ENCODE results near the gene LYL1. TPM values are rescaled to one million over a fixed set of nuclear protein-coding genes. Genes with fewer than 3 reads are reported as not detected.
A peak's percentile ranks its signal among the peaks of the same experiment; 100 is the strongest.

Gene LYL1
- total RNA-seq, 3 donors from 2014 or later = 1.9 to 3.0 (median 2.9) TPM

GRCh38 chr19:13120817-13121216, 18.2 kb upstream of the LYL1 start:
- Mint-ChIP-seq H3K27me3 (ENCODE audit: low read depth) (no peaks in the 10 kb centered on the region), H3K9me3 (no peaks in the 10 kb centered on the region), H3K36me3 (ENCODE audit: insufficient read depth) (peaks cover 4% of the 10 kb centered on the region), H3K4me1 (ENCODE audit: low read depth) (peaks cover 55% of the 10 kb centered on the region), H3K4me3 (peak overlapping the region; percentile 86)
- ATAC-seq (no peak), DNase-seq (no peak)

- no peaks in the 10 kb centered on the region for H3K27me3 Mint-ChIP-seq (ENCODE audit: low read depth)
- H3K4me1 Mint-ChIP-seq (ENCODE audit: low read depth) = peaks cover 62% of the 10 kb centered on the region
- H3K4me3 Mint-ChIP-seq = peak overlapping the region; percentile 86
- ATAC-seq (no peak), DNase-seq (no peak)
- no peaks in the 10 kb centered on the region for H3K9me3 Mint-ChIP-seq
- peaks cover 9% of the 10 kb centered on the region for H3K36me3 Mint-ChIP-seq (ENCODE audit: insufficient read depth)
These were observed 17.4 kb upstream of the LYL1 start for GRCh38 chr19:13120031-13120430.

- no peak for DNase-seq
- no peaks in the 10 kb centered on the region for H3K9me3 Mint-ChIP-seq
- H3K36me3 Mint-ChIP-seq (ENCODE audit: insufficient read depth) = peaks cover 9% of the 10 kb centered on the region
- peaks cover 63% of the 10 kb centered on the region for H3K4me1 Mint-ChIP-seq (ENCODE audit: low read depth)
- peak overlapping the region; percentile 86 for H3K4me3 Mint-ChIP-seq
- no peak for ATAC-seq
- no peaks in the 10 kb centered on the region for H3K27me3 Mint-ChIP-seq (ENCODE audit: low read depth)
These were observed 17.0 kb upstream of the LYL1 start for GRCh38 chr19:13119627-13120026.

GRCh38 chr19:13118424-13119193, 16.0 kb upstream of the LYL1 start:
- Mint-ChIP-seq H3K36me3 (ENCODE audit: insufficient read depth) (peaks cover 11% of the 10 kb centered on the region), H3K9me3 (no peaks in the 10 kb centered on the region), H3K4me1 (ENCODE audit: low read depth) (peaks cover 65% of the 10 kb centered on the region), H3K4me3 (peak overlapping the region; percentile 86), H3K27me3 (ENCODE audit: low read depth) (no peaks in the 10 kb centered on the region)
- ATAC-seq (peak; percentile 10), DNase-seq (peak; percentile 44)

GRCh38 chr19:13117772-13118423, 15.2 kb upstream of the LYL1 start, which contains the start of gene NACC1:
Gene NACC1 (plus strand): TSS chr19:13118264. CDS start chr19:13135208, 16,944 bp downstream.
- Mint-ChIP-seq H3K36me3 (ENCODE audit: insufficient read depth) (peaks cover 11% of the 10 kb centered on the region), H3K4me1 (ENCODE audit: low read depth) (peaks cover 61% of the 10 kb centered on the region), H3K4me3 (peak within 1 kb of the TSS; percentile 93), H3K27me3 (ENCODE audit: low read depth) (no peaks in the 10 kb centered on the region), H3K9me3 (no peaks in the 10 kb centered on the region)
- peak; percentile 85 for DNase-seq
- peak; percentile 81 to 85 for ATAC-seq

- Mint-ChIP-seq H3K36me3 (ENCODE audit: insufficient read depth) (peaks cover 13% of the 10 kb centered on the region), H3K27me3 (ENCODE audit: low read depth) (no peaks in the 10 kb centered on the region), H3K4me1 (ENCODE audit: low read depth) (peaks cover 55% of the 10 kb centered on the region), H3K9me3 (no peaks in the 10 kb centered on the region), H3K4me3 (peak overlapping the region; percentile 93)
- peak in 1 of 2 donors; percentile 0 for ATAC-seq
- no peak for DNase-seq
These were observed 14.6 kb upstream of the LYL1 start for GRCh38 chr19:13117176-13117771.

GRCh38 chr19:13116282-13117175, 13.9 kb upstream of the LYL1 start, which contains the start of gene TRMT1:
Gene TRMT1 (minus strand): TSS chr19:13116740. CDS start chr19:13116399, 341 bp downstream.
- DNase-seq = peak; percentile 87
- H3K4me1 Mint-ChIP-seq (ENCODE audit: low read depth) = peaks cover 48% of the 10 kb centered on the region
- peak; percentile 51 to 52 for ATAC-seq
- H3K9me3 Mint-ChIP-seq = no peaks in the 10 kb centered on the region
- H3K36me3 Mint-ChIP-seq (ENCODE audit: insufficient read depth) = peaks cover 9% of the 10 kb centered on the region
- no peaks in the 10 kb centered on the region for H3K27me3 Mint-ChIP-seq (ENCODE audit: low read depth)
- H3K4me3 Mint-ChIP-seq = peak within 1 kb of the TSS; percentile 93

GRCh38 chr19:13115936-13116281, 13.3 kb upstream of the LYL1 start:
- DNase-seq = no peak
- peak overlapping the region; percentile 93 for H3K4me3 Mint-ChIP-seq
- H3K36me3 Mint-ChIP-seq (ENCODE audit: insufficient read depth) = peaks cover 9% of the 10 kb centered on the region
- peaks cover 42% of the 10 kb centered on the region for H3K4me1 Mint-ChIP-seq (ENCODE audit: low read depth)
- no peak for ATAC-seq
- H3K9me3 Mint-ChIP-seq = no peaks in the 10 kb centered on the region
- no peaks in the 10 kb centered on the region for H3K27me3 Mint-ChIP-seq (ENCODE audit: low read depth)

- H3K36me3 Mint-ChIP-seq (ENCODE audit: insufficient read depth) = peaks cover 16% of the 10 kb centered on the region
- no peaks in the 10 kb centered on the region for H3K9me3 Mint-ChIP-seq
- H3K4me3 Mint-ChIP-seq = no peak overlapping the region
- no peak for DNase-seq
- no peaks in the 10 kb centered on the region for H3K27me3 Mint-ChIP-seq (ENCODE audit: low read depth)
- no peak for ATAC-seq
- H3K4me1 Mint-ChIP-seq (ENCODE audit: low read depth) = peaks cover 19% of the 10 kb centered on the region
These were observed 9.9 kb upstream of the LYL1 start for GRCh38 chr19:13112555-13112954.

GRCh38 chr19:13110099-13110610, 7.5 kb upstream of the LYL1 start:
- no peak for DNase-seq
- Mint-ChIP-seq H3K36me3 (ENCODE audit: insufficient read depth) (peaks cover 14% of the 10 kb centered on the region), H3K9me3 (no peaks in the 10 kb centered on the region), H3K27me3 (ENCODE audit: low read depth) (no peaks in the 10 kb centered on the region), H3K4me1 (ENCODE audit: low read depth) (peaks cover 8% of the 10 kb centered on the region), H3K4me3 (no peak overlapping the region)
- ATAC-seq = no peak

GRCh38 chr19:13109361-13110098, 6.9 kb upstream of the LYL1 start:
- ATAC-seq (no peak), DNase-seq (no peak)
- peaks cover 16% of the 10 kb centered on the region for H3K36me3 Mint-ChIP-seq (ENCODE audit: insufficient read depth)
- peaks cover 11% of the 10 kb centered on the region for H3K4me1 Mint-ChIP-seq (ENCODE audit: low read depth)
- no peaks in the 10 kb centered on the region for H3K9me3 Mint-ChIP-seq
- H3K4me3 Mint-ChIP-seq = no peak overlapping the region
- no peaks in the 10 kb centered on the region for H3K27me3 Mint-ChIP-seq (ENCODE audit: low read depth)

- Mint-ChIP-seq H3K4me1 (ENCODE audit: low read depth) (peaks cover 30% of the 10 kb centered on the region), H3K4me3 (peak overlapping the region; percentile 86), H3K36me3 (ENCODE audit: insufficient read depth) (peaks cover 9% of the 10 kb centered on the region), H3K9me3 (no peaks in the 10 kb centered on the region), H3K27me3 (ENCODE audit: low read depth) (no peaks in the 10 kb centered on the region)
- no peak for DNase-seq
- peak; percentile 20 to 25 for ATAC-seq
These were observed 2.4 kb upstream of the LYL1 start for GRCh38 chr19:13104848-13105711.
